OCI-M2 (cell line): Measurements from ENCODE around the gene CDH22.

Experiments
- DNase-seq: peaks from one replicate; lab custom pipeline; 2025; ENCODE audit not compliant: unreplicated experiment; lab: John Stamatoyannopoulos, UW

CDH22 gene

DNA sequence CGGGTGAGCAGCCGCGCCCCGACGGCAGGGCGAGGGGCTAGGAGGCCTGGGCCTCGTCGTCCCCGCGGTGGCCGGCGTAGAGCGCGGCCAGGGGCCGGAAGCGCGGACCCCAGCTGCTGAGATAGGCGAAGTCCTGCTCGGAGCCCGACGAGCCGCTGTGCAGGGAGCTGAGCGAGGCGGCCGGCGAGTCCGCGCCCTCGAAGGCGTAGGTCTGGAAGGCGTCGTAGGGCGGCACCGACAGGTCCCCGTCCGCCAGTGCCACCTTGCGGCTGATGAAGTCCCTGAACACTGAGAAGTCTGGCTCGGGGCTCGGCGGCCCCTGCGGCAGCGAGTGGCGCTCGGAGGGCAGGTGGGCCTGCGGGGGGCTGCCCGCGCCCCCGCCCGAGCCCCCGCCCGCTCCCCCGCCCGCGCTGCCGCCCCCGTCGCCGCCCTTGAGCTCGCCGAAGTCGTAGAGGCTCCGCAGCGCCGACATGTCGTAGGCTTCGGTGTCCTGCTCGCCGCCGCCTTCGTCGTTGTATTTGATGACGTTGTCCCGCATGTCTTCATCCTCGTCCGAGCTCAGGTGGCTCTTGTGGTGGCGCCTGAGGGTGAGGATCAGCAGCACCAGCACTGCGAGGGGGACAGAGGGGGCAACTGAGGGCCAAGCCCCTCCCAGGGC, 133.7 kb downstream of the CDH22 start:
- DNase-seq: no peak

DNA sequence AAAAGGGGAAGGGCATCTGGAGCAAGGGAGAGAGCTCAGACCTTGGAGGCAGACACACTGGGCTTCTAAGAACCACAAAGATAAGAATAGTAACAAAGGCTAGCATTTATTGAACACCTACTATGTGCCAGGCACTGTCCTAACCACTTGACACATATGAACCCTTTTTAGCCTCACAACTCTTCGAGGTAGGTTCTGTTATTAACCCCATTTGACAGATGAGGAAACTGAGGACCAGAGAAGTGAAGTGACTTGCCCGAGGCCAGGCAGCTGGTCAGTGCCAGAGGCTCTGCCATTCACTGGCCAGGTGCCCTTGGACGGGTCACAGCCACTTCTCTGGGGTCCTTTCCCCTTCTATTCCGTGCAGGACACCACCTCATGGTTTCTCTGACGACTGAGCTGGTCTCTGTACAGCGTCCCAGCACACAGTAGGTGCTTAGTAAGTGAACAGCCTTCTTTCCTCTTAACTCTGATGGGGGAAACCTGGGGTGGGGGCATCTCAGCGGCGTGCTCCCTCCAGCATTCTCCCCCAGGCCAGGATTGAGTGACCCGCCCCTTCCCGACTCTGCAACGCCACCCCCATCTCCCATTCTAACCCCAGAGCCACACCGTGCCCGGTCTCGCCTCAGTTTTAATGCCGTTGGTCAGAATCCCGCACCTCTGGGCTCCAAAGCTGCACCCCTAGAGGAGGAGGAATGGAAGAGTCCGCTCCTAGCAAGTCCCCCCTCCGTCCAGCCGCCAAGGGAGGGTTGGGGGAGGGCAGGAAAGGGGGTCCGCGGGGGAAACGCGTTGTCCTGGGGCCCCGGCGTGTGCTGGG, 134.4 kb downstream of the CDH22 start:
- DNase-seq: no peak

DNA sequence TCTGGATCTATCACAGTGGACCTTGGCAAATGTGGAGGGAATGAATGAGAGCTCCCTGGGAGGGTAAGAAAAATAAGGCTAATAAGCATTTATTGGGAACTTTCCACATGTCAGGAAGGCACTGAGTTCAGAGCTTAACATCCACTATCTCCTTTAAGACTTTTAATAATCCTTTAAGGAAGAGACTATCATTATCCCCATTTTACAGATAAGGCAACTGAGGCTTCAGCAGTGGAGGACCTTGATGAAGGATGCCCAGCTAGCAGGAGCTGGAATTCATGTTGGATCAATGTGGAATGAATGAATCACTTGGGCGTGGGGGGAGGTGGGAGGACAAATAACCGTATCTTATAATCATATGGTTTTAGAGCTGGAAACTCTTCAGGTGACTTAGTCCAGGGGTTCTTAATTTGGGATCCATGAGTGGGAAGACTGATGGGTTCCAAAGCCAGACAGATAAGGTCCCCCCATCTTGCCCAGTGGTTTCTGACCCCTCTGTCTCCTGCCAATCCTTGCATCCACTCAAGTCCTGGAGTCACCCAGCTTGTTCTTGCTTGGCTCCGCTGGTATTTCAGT, 135.2 kb downstream of the CDH22 start:
- no peak for DNase-seq

DNA sequence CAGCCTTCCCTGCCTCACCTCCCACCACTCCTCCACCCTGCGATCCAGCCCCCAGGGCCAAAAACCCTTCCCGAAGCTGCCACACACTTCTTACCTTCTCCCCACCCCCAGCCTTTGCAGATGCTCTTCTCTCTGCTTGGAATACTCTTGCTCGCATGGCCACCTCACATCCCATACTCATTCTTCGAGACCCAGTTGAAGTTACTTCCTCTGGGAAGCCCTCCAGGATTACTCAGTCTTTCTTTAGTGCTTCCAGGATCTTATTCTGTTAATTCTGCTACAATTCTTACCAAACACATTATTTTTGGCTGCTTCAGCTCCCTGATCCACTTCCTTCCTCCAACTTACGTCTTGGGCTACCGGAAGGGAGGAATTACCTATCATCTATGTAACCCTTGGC, 135.8 kb downstream of the CDH22 start:
- DNase-seq: no peak

DNA sequence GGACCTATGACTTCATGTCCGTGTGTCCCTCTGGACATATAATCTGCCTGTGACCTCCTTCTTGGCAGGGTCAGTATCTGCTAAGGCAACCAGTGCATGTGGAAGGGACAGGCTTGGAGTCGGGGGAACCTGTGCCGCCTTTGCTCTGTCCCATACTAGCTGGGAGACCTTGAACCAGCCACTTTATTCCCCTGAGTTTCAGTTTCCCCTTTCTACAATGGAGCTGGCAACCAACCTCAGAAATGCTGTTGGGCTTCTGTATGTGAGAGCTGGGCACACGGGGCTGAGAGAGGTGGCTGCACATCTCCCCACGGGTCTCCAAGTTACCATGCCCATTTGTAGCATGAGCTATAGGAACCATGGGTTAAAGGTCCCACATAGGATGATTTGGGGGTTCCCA, 136.4 kb downstream of the CDH22 start:
- DNase-seq: no peak

DNA sequence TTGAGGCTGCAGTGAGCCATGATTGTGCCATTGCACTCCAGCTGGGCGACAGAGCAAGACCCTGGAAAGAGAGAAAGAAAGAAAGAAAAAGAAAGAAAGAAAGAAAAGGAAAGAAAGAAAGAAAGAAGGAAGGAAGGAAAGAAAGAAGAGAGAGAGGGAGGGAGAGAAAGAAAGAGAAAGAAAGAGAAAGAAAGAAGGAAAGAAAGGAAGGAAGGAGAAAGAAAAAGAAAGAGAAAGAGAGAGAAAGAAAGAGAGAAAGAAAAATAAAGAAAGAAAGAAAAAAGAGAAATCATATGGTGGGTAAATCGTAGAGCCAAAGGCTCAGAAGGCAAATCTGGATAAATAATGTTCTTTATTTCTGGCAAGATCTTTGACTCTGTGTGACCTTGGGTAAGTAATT, 136.8 kb downstream of the CDH22 start:
- DNase-seq: no peak

DNA sequence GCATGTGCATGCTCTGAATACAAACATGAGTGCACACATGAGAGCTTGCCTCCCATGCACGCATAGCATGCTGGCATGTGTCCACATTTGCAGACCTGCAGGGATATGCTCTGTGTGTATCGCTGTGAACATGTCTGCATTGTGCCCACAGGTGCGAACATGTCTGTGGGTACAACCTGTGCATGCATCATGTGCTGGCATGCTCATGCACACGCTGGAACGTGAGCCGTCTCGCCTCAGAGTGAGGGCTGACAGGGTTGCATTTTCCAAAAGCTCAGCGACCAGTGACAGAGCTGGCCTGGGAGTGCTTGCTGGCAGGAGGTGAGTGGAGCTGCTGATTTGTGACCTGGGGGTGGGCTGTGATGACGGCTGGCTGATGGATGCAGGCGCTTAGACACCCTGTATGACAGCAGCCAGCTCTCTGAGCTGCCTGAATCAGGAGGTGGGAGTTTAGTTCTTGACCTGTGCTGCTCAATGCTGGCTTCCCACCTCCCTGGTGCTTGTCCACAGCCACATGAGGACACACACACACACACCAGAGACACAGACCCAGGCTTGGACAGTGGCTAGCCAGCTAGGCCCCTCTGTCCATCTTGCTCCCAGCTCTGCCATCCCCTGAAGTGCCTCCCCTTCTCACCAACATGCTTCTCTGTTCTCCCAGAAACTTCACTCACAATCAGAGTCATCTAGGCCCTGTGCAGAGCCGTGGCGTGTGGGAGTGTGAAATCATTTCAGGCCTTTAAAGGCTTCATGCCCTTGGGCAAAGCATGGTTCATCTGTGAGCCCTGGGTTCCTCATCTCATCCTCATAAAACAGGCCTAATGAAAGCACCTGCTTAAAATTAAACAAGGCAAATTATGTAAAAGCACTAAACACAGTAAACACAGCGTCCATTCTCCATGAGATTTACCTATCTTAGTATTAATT, 138.8 kb downstream of the CDH22 start:
- no peak for DNase-seq

DNA sequence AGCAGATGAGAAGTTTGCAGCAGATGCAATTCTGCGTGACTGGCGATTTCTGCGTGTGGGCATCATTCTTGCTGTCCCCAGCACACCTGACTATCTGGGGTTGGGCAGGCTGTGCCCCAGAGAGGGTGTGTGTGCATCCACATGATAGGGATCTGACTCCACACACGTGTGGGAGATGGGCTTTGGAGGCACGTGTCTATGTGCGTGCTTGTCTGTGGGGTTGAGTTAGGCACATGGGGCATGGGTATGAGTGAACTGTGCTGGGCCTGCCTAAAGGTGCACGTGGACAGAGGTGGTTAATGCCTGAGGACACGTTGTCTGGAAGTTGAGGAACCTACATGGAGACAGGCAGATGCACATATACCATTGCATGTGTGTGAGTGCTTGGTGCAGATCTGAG, 139.9 kb downstream of the CDH22 start:
- DNase-seq: no peak

DNA sequence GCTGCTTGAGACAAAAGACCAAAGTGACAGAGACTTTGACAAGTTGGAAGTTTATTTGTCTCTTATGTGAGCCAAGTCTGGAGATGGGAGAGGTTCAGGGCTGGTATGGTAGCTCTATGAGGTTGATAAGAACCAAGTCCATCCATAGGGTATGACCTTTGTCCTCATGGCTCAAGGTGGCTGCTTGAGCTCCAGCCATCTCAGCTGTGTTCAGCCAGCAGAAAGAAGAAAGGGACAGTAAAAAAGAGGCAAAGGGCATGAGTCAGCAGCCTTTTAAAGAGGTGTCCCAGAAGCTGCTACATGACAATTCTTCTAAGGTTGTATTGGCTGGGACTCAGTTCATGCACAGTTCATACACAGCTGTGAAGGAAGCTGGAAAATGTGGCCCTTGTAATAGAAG, 141.2 kb downstream of the CDH22 start:
- DNase-seq: no peak

DNA sequence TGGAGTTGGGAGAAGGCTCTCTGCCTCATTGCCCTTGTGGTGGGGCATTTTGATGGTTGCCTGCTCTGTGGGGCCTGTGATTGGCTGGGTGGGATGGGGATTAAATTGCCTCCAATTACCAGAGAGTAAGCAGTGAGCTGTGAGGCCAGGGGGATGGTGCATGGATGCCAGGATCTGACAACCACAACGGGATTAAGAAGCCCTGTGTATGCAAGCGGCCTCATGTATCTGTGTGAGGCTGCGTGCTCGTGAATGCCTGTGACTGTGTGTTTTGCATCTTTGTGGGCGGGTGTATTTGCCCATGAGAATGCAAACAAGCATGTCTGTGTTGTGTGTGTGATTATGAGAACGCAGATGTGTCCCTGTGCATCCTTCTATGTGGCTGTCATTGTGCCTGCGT, 144.0 kb downstream of the CDH22 start:
- no peak for DNase-seq

DNA sequence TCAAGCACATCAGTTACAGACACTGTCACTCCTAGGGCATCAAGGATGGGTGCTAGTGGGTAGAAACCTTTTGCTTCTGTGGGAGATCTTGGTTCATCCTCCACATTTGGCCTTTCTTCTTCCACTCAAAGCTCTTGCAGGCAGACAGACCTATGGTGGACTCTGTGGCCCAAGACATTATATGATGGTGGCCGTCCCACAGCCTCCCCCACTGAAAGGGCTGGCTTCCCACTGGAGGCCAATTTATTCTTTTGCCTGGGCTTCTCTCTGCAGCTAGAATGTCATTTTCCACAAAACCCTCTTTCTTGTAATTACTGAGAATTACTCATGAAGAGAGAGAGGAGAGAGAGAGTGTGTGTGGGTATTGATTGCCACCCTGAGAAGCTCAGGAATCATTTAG, 146.4 kb downstream of the CDH22 start:
- DNase-seq: no peak

DNA sequence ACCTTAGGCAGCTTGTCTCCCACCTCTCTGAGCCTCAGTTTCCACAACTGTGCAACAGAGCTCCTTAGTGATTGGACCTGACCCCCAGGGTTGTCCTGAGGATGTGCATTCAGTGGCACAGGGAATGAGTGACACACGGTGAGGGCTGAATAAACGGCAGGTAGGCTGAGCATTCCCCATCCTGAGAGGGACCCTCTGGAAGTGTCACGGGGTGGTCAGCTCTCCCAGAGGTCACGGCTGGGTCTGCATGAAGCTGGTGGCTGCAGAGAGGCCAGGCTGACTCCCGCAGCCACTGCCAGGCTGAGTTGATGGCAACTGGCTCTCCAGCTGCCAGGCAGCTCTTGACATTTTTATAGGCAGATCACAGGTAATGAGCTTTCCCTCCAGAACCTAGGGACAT, 147.6 kb downstream of the CDH22 start:
- no peak for DNase-seq

DNA sequence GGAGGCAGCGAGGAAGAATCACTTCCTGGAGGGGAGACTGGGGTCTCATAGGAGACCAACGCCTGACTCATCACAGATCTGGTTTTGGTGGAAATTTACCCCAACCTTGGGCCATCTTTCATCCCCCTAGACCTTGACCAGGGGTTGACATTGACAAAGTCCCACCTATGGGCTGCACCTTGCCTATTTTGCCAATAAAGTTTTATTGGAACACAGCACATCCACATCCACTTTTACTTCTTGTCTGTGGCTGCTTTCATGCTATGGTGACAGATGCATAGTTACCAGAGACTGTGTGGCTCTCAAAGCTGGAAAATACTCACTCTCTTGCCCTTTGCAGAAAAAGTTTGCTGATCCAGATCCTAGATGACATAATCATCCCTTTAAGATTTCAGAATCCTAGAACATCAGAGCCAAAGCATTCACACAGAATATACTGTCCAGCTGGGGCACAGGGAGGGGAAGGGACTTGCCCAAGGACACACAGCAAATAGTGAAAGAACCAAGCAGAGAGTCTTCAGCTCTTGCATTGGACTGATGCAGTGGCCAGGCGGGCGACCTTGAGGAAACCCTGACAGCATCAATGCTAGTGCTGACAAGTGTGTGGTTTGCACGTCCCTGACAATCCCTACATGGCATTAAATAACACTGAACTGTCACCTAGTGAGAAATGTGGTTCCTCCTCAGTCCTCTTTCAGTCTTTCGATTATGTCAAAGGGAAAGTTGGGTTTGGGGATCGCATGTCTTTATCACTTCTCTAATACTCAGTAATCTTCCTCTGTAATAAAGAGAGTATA, 149.0 kb downstream of the CDH22 start:
- no peak for DNase-seq

DNA sequence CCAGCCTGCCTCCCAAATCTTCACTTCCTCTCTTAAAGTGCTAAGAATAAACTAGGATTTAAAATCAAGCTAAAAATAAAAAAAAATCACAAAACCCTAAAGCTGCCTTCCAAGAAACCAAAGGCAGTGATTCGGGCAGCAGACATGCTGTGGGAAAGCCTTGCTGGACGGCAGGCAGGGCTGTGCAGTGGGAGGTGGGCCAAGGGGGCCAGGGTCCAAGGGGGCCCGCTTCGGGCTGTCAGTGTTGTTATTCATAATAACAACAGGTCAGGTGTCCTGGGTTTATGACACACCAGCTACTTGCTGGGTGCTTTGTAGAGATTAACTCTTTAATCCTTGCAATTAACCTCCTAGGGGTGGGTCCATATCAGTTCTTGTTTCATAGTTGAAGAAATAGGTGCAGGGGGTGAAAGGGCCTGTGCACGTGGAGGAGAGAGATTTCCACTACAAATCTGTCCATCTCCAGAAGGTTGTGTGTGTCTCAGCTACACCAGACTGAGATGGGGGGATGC, 149.8 kb downstream of the CDH22 start:
- no peak for DNase-seq

DNA sequence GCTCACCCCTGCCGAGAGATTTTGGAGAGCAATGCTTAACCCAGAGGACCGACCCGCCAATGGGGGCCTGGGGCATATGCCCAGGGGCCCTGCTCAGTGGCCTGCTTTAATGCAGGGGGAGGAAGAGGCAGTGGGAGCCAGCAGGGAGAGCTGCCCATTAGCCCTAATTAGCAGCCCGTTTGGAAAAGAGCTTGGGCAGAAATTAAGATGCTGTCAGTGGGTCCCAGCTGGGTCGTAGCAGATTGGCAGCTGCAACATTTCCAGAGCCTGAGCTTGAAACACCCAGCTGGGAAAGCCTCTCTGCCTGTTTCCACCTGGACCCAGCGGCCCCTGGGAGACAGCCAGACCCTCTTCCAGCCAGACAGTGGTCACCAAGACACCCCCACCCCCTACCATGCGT, 150.7 kb downstream of the CDH22 start:
- DNase-seq: no peak

DNA sequence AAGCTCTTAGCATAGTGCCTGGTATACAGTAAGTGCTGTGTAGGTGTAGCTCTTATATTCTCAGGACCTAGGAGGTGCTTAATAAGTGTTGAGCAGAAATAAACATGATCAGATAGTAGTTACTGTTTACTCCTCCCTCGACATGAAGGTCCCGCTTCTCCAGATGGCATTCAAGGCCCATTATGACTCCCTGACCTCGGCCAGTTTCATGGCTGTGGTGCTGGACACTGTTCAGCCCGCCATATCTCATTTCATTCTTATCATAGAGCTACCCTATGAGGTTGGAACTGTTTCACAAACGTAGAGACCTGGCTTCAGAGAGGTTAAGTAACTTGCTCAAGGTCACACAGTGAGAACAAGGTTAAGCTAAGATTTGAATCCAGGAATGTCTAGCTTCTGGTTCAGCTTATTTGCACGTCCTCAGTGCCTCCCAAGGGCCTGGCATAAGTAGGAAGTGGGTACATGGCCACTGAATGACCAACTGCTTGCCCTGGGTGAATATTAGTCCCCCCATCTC, 151.2 kb downstream of the CDH22 start:
- no peak for DNase-seq

DNA sequence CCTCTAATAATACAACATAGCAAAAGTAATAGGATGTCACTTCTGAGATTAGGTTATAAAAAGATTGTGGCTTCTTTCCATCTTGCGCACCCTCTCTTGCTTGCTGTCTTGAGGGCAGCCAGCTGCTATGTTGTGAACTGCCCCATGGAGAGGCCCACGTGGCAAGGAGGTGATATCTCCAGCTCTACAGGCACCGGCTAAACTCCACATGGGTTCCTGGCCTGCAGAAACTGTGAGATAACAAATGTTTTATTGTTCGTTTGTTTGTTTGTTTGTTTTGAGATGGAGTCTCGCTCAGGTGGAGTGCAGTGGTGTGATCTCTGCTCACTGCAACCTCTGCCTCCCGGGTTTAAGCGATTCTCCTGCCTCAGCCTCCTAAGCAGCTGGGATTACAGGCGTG, 152.2 kb downstream of the CDH22 start:
- no peak for DNase-seq

DNA sequence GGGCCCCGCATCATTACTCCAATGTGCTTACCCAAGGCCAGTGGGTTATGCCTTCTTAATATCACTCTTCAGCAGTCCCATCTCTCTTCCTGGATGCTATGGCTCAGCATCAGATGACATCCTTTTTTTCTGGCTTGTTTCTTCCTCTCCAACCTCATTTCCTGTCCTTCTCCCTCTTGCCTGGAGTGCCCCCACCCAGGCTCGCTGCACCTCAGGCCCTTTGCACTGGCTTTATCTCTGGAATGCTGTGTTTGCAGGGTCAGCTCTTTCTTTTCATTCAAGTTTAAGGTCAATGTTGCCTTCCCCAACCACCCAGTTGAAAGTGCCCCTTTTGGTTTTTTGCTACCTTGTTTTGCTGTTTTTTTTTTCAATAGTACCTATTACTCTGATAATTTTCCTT, 153.5 kb downstream of the CDH22 start:
- no peak for DNase-seq

DNA sequence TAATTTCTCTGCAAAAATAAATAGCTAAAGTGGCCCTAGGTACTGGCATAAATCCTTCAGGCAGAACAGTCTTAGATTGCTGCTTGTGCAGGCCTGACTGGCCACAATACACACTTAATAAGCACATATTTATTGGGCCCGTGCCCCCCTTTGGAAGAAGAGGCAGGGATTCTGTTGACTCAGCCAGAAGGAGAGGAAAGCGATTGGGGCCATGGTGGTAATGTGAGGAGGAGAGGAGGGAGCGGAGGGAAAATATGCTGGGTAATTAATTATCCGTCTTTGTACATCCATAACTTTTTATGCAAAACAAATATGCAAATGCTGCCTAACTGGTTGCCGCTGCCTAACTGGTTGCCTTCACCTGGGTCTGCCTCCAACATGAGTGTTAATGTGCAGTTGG, 154.0 kb downstream of the CDH22 start:
- DNase-seq: no peak
